ENCODE data around the gene GORASP1.

Gene GORASP1

GRCh38 chr3:39139442-39139841 is 32.0 kb upstream of the GORASP1 start:
- no peak for DNase-seq (ENCODE audit: low read depth in 2 of 2)
- no peak overlapping the region for H3K4me3 ChIP-seq (replicated peaks in 1 of 2; ENCODE audit: low read depth in 2 of 2, low read length in 2 of 2)
- TF ChIP-seq CTCF (IDR thresholded peaks at IDR 0.05; ENCODE audit: low read depth, low read length) = no peak

GRCh38 chr3:39138804-39139415 is 31.5 kb upstream of the GORASP1 start:
- peak in 1 of 2 donors; percentile 63 for DNase-seq (ENCODE audit: low read depth in 2 of 2)
- no peak overlapping the region for H3K4me3 ChIP-seq (replicated peaks in 1 of 2; ENCODE audit: low read depth in 2 of 2, low read length in 2 of 2)
- no peak for TF ChIP-seq CTCF (IDR thresholded peaks at IDR 0.05; ENCODE audit: low read depth, low read length)

- TF ChIP-seq CTCF (IDR thresholded peaks at IDR 0.05; ENCODE audit: low read depth, low read length) = no peak
- no peak for DNase-seq (ENCODE audit: low read depth in 2 of 2)
- H3K4me3 ChIP-seq (replicated peaks in 1 of 2; ENCODE audit: low read depth in 2 of 2, low read length in 2 of 2) = no peak overlapping the region
Observed at GRCh38 chr3:39137991-39138803, 30.8 kb upstream of the GORASP1 start.

GRCh38 chr3:39137435-39137936 is 30.1 kb upstream of the GORASP1 start:
- TF ChIP-seq CTCF (IDR thresholded peaks at IDR 0.05; ENCODE audit: low read depth, low read length) = no peak
- no peak for DNase-seq (ENCODE audit: low read depth in 2 of 2)
- H3K4me3 ChIP-seq (replicated peaks in 1 of 2; ENCODE audit: low read depth in 2 of 2, low read length in 2 of 2) = no peak overlapping the region

- no peak for TF ChIP-seq CTCF (IDR thresholded peaks at IDR 0.05; ENCODE audit: low read depth, low read length)
- DNase-seq (ENCODE audit: low read depth in 2 of 2) = no peak
- no peak overlapping the region for H3K4me3 ChIP-seq (replicated peaks in 1 of 2; ENCODE audit: low read depth in 2 of 2, low read length in 2 of 2)
Observed at GRCh38 chr3:39136533-39137434, 29.4 kb upstream of the GORASP1 start.

- TF ChIP-seq CTCF (IDR thresholded peaks at IDR 0.05; ENCODE audit: low read depth, low read length) = no peak
- no peak for DNase-seq (ENCODE audit: low read depth in 2 of 2)
- no peak overlapping the region for H3K4me3 ChIP-seq (replicated peaks in 1 of 2; ENCODE audit: low read depth in 2 of 2, low read length in 2 of 2)
Observed at GRCh38 chr3:39135170-39135805, 27.9 kb upstream of the GORASP1 start.
